Transverse colon (tissue), 4 donors: ENCODE measurements around the gene SH3BP5. TPM values are rescaled to one million over a fixed set of nuclear protein-coding genes. Genes with fewer than 3 reads are reported as not detected.

Experiments
- DNase-seq: peaks from one replicate; pipeline ENCODE4 v3.0.0-alpha.2; 2019
- H3K27ac ChIP-seq, 4 donors: fragments of 200-600 bp; sonication (generic); 2 replicates each; pipeline ENCODE4 v1.5.1; 2016 to 2018; ENCODE audit warnings: inconsistent platforms in 4 of 4
- H3K27me3 ChIP-seq: fragments of 200-600 bp; sonication (generic); 2 replicates; pipeline ENCODE4 v1.5.1; 2017; ENCODE audit warnings: inconsistent platforms
- H3K36me3 ChIP-seq, 4 donors: fragments of 200-600 bp; sonication (generic); 2 replicates each; pipeline ENCODE4 v1.5.1; 2017 to 2019; ENCODE audit warnings: inconsistent platforms in 4 of 4
- H3K4me1 ChIP-seq, 4 donors: fragments of 200-600 bp; sonication (generic); 2 replicates each; pipeline ENCODE4 v1.5.1; 2017 to 2020; ENCODE audit warnings: inconsistent platforms in 4 of 4
- H3K4me3 ChIP-seq, 4 donors: fragments of 200-600 bp; sonication (generic); 1 replicate in 1 of 4; 2 replicates in 3 of 4; pipeline versions ENCODE4 v1.5.1 to v1.6.1; 2017 to 2019; ENCODE audit warnings: inconsistent platforms in 4 of 4
- H3K9me3 ChIP-seq, 2 donors: fragments of 200-600 bp; sonication (generic); 2 replicates each; pipeline ENCODE4 v1.5.1; 2017 to 2019; ENCODE audit warnings: inconsistent platforms in 2 of 2
- EP300 ChIP-seq: sonication (generic); formaldehyde crosslinking; IDR thresholded peaks from one replicate; pipeline ENCODE4 v1.6.1; 2017; ENCODE audit warnings: antibody characterized with exemption, low read depth
- POLR2A ChIP-seq: fragments of 450-650 bp; IDR thresholded peaks from one replicate; pipeline ENCODE4 v1.6.1; 2016; ENCODE audit warnings: antibody characterized with exemption, mild to moderate bottlenecking, moderate library complexity
- POLR2AphosphoS5 ChIP-seq, 3 donors: sonication (generic); formaldehyde crosslinking; IDR thresholded peaks; one replicate each; pipeline ENCODE4 v1.6.1; 2016; ENCODE audit warnings: antibody characterized with exemption in 3 of 3
- WGBS, 2 donors: methylation state at CpG; one replicate each; pipeline ENCODE4 v1.1.5; 2018; ENCODE audit warnings: low coverage in 1 of 2; 5-methylcytosine and 5-hydroxymethylcytosine counted together
- in situ Hi-C, 4 donors: fragments of 200-750 bp; cut with MboI; loops; one replicate each; pipeline versions ENCODE4 v1.15.0 to v1.15.1; 2017; ENCODE audit warnings: low sequenced_read_pairs in 3 of 4, low pct_ligation_motif_present in 1 of 4, low pct_unique_long_range_greater_than_20kb in 1 of 4
- intact Hi-C: fragments of 100-400 bp; cut with DNase I; formaldehyde crosslinking; loops from one replicate; pipeline ENCODE4 v1.15.1; 2023; ENCODE audit warnings: low total_unique reads
- total RNA-seq, 4 donors: library from RNA; depleted of rRNA; stranded (reverse); fragments of >200 nt; gene quantifications; one replicate each; pipeline ENCODE4 v1.1.0, GENCODE V29; 2016
- TF ChIP-seq, protein P1 (sequence below), 5 experiments: fragments of 200-600 bp in 3 of 5; fragments of 450-650 bp in 2 of 5; sonication (generic) in 3 of 5; IDR thresholded peaks; 1 replicate in 2 of 5; 2 replicates in 3 of 5; pipeline ENCODE4 v1.5.1; 2016 to 2017; ENCODE audit warnings: antibody characterized with exemption in 5 of 5, inconsistent platforms in 3 of 5, mild to moderate bottlenecking in 2 of 5, moderate library complexity in 1 of 5

Gene SH3BP5
- total RNA-seq, 4 donors from 2014 or later: 7.5 to 32.4 (median 15.8) TPM

DNA sequence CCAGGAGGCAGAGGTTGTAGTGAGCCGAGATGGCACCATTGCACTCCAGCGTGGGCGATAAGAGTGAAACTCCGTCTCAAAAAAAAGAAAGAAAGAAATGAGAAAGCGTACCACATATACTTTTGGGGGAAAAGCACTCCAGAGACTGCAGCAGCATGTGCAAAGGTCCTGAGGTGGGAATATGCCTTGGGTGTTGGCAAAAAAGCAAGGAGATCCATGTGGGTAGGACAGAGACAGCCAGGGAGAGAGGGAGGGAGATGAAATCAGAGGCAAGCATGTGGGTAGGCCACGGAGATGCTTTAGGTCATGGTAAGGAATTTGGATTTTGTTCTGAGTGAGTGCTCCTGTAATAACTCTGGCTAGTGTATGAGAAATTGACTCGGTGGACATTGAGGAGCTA, 3.7 kb upstream of the SH3BP5 start:
- no peak overlapping the region for H3K4me3 ChIP-seq
- H3K27me3 ChIP-seq: peaks cover 7% of the 10 kb centered on the region
- in situ Hi-C loops: no loop called here
- WGBS, 2 donors: 86 to 89% methylated on average over 5 to 7 of the region's 7 CpGs
- peaks cover 0 to 17% (median 10%) of the 10 kb centered on the region in 4 donors for H3K4me1 ChIP-seq
- intact Hi-C loops: no loop called here
- H3K36me3 ChIP-seq: no peaks in the 10 kb centered on the region
- no peak for DNase-seq
- H3K27ac ChIP-seq: no peak overlapping the region
- no peaks in the 10 kb centered on the region for H3K9me3 ChIP-seq
- TF ChIP-seq EP300 (no peak), POLR2AphosphoS5 (IDR thresholded peaks at IDR 0.05) (no peak), POLR2A (no peak)
- TF ChIP-seq, protein P1, sequence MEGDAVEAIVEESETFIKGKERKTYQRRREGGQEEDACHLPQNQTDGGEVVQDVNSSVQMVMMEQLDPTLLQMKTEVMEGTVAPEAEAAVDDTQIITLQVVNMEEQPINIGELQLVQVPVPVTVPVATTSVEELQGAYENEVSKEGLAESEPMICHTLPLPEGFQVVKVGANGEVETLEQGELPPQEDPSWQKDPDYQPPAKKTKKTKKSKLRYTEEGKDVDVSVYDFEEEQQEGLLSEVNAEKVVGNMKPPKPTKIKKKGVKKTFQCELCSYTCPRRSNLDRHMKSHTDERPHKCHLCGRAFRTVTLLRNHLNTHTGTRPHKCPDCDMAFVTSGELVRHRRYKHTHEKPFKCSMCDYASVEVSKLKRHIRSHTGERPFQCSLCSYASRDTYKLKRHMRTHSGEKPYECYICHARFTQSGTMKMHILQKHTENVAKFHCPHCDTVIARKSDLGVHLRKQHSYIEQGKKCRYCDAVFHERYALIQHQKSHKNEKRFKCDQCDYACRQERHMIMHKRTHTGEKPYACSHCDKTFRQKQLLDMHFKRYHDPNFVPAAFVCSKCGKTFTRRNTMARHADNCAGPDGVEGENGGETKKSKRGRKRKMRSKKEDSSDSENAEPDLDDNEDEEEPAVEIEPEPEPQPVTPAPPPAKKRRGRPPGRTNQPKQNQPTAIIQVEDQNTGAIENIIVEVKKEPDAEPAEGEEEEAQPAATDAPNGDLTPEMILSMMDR (IDR thresholded peaks at IDR 0.05): no peak

DNA sequence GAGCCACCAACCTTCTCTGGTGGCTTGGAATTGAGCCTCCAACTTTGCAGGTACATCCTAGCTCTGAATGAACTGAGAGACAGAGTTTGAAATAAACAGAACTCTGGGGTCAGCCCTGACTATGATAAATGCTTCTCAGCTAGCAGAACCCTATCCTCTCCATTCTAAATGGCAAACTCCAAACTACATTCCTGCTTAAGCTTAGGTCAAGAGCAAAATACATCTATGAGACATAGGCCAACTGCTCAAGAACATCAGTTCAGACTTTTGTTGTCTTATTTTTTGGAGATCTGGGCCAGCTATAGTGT, 1.5 kb upstream of the SH3BP5 start:
- in situ Hi-C loops: loop anchor here in 1 of 4 donors (5.0 kb wide), 1 partner anchor 67 kb away; no protein-coding TSS in a partner anchor
- Histone ChIP-seq H3K4me1 (peaks cover 0 to 17% (median 10%) of the 10 kb centered on the region in 4 donors), H3K27ac (no peak overlapping the region), H3K9me3 (no peaks in the 10 kb centered on the region), H3K4me3 (no peak overlapping the region), H3K27me3 (peaks cover 8% of the 10 kb centered on the region), H3K36me3 (no peaks in the 10 kb centered on the region)
- DNase-seq: no peak
- intact Hi-C loops: no loop called here
- TF ChIP-seq, protein P1 (IDR thresholded peaks at IDR 0.05): no peak
- TF ChIP-seq POLR2AphosphoS5 (IDR thresholded peaks at IDR 0.05): no peak
- no peak for TF ChIP-seq EP300
- TF ChIP-seq POLR2A: no peak

DNA sequence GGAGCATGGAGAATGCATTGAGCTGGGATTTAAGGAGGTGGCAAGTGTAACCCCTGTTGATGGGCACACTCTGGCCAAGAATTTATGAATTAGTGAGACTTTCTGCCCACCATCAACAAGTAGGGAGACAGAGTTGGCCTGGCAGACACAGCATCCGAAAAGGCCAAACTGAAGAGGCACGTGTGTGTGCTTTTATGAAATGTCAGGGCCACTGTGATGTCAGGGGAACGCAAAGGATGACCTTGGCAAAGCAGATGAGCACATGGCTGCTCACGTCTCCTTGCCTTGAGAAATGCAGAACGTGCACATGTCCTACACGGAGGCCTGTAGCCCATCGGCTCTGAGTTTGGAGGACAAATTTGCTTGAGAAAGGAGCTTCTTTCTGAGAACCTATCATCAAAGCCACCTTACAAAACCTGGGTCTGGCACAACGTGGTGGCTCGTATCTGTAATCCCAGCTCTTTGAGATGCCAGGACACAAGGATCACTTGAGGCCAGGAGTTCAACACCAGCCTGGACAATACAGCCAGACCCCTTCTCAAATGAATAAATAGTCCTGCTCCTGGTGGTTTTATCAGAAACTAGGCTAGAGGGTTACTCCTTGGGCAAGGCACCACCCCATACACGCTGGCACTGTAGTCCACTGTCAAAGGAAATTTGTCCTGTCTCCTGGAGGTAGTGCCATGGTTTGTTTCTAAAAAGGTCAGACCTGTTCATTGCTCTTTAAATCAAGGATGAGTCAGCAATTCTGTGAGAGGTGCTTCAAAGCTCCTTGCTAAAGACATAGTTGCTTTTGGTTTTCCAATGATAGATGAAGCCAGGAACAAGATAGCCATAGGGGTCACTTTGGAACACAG, 941 bp upstream of the SH3BP5 start:
- WGBS, 2 donors: 87 to 89% methylated on average over 6 to 10 of the region's 10 CpGs
- peaks cover 0 to 17% (median 10%) of the 10 kb centered on the region in 4 donors for H3K4me1 ChIP-seq
- in situ Hi-C loops: loop anchor here in 1 of 4 donors (5.0 kb wide), 1 partner anchor 66 kb away; no protein-coding TSS in a partner anchor

More for the DNA sequence above, 941 bp upstream of the SH3BP5 start:
- H3K27me3 ChIP-seq: peaks cover 8% of the 10 kb centered on the region
- TF ChIP-seq, protein P1 (IDR thresholded peaks at IDR 0.05): no peak
- TF ChIP-seq POLR2AphosphoS5 (IDR thresholded peaks at IDR 0.05) (no peak), EP300 (no peak), POLR2A (no peak)
- no peaks in the 10 kb centered on the region for H3K9me3 ChIP-seq
- H3K36me3 ChIP-seq: no peaks in the 10 kb centered on the region
- intact Hi-C loops: no loop called here
- H3K27ac ChIP-seq: peak overlapping the region in 3 of 4 donors; percentile 72 to 81 (median 73)
- H3K4me3 ChIP-seq: peak overlapping the region in 1 of 4 donors; percentile 69
- DNase-seq: no peak
